ENCODE measurements around the gene ARSI. TPM values are rescaled to one million over a fixed set of nuclear protein-coding genes. Genes with fewer than 3 reads are reported as not detected.

ARSI gene
- polyA plus RNA-seq, 2 donors: 0.77 to 1.6 TPM

DNA sequence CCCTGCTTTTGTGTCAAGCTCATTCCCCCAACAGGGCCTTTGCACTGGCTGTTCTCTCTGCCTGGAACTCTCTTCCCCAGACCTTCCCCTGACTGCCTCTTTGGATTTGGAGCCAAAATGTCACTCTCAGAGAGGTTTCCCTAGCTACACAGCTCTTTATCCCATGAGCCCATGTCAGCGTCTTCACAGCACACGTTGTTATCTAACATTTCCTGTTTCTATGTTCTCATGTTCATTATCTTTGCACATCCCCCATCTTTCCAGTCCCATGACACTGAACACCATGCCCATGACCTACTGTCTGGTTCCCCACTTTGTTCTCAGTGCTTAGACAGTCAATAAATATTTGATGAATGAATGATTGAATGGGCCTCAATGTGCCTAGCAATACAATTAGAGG is 26.3 kb upstream of the ARSI start:
- H3K9me3 ChIP-seq (ENCODE audit: control insufficient read depth in 2 of 2, insufficient read depth in 1 of 2, low read depth in 1 of 2, low read length in 1 of 2): no peaks in the 10 kb centered on the region
- H3K27me3 ChIP-seq (ENCODE audit: control insufficient read depth in 1 of 2, insufficient read depth in 2 of 2, low read length in 2 of 2): no peaks in the 10 kb centered on the region
- H3K36me3 ChIP-seq (ENCODE audit: control insufficient read depth in 2 of 2, insufficient read depth in 2 of 2, low read length in 1 of 2): no peaks in the 10 kb centered on the region
- H3K27ac ChIP-seq (ENCODE audit: low read depth in 2 of 2, low read length in 1 of 2): no peak overlapping the region
- no peaks in the 10 kb centered on the region for H3K4me1 ChIP-seq (ENCODE audit: control insufficient read depth in 2 of 2, insufficient read depth in 2 of 2, low read length in 1 of 2)
- 63 to 77% methylated on average over 2 of the region's 2 CpGs for WGBS, 2 donors
- no peak overlapping the region for H3K4me3 ChIP-seq (ENCODE audit: low read depth in 1 of 2, low read length in 2 of 2)

DNA sequence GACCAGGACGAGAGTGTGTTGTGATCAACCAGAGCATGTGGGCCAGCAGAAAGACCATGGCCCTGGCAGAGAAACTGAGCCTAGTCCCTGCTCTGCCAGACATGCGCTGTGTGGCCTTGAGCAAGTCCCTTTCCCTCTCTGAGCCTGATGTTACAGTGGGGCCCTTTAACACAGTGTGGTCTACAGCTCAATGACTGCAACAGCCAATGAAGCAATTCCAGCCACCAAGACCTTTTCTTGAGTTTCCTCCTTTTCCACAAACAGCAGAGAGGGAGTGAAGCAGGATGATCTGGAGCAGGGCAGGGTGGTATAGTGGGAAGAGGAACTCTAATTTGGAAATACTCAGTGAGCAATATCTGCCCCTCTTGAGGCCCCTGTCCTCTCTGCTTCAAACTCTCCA is 25.8 kb upstream of the ARSI start:
- WGBS, 2 donors: 88 to 96% methylated on average over 2 of the region's 2 CpGs
- H3K4me3 ChIP-seq (ENCODE audit: low read depth in 1 of 2, low read length in 2 of 2): no peak overlapping the region
- no peaks in the 10 kb centered on the region for H3K9me3 ChIP-seq (ENCODE audit: control insufficient read depth in 2 of 2, insufficient read depth in 1 of 2, low read depth in 1 of 2, low read length in 1 of 2)
- H3K27ac ChIP-seq (ENCODE audit: low read depth in 2 of 2, low read length in 1 of 2): no peak overlapping the region
- H3K36me3 ChIP-seq (ENCODE audit: control insufficient read depth in 2 of 2, insufficient read depth in 2 of 2, low read length in 1 of 2): no peaks in the 10 kb centered on the region
- no peaks in the 10 kb centered on the region for H3K4me1 ChIP-seq (ENCODE audit: control insufficient read depth in 2 of 2, insufficient read depth in 2 of 2, low read length in 1 of 2)
- H3K27me3 ChIP-seq (ENCODE audit: control insufficient read depth in 1 of 2, insufficient read depth in 2 of 2, low read length in 2 of 2): no peaks in the 10 kb centered on the region

DNA sequence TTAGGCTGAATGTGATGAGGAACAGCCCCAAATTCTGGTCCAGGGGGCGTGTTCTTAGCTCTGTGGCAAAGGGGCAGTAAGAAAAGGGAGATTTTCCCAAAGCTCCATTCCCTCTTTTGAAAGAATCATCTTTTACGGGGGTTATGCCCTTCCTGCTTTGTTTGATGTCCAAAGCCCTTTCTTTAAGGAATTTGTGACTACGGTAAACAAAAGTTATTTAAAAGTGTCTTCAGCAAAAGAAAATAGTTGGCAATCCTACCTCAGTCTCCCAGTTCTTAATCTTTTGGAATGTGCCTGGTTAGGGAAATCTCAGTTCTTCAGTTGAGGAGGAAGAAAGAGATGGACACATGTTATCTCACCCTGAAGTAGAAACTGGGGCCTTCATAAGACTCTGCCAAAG is 24.4 kb upstream of the ARSI start:
- Histone ChIP-seq H3K27ac (ENCODE audit: low read depth in 2 of 2, low read length in 1 of 2) (no peak overlapping the region), H3K9me3 (ENCODE audit: control insufficient read depth in 2 of 2, insufficient read depth in 1 of 2, low read depth in 1 of 2, low read length in 1 of 2) (no peaks in the 10 kb centered on the region), H3K4me1 (ENCODE audit: control insufficient read depth in 2 of 2, insufficient read depth in 2 of 2, low read length in 1 of 2) (no peaks in the 10 kb centered on the region), H3K4me3 (ENCODE audit: low read depth in 1 of 2, low read length in 2 of 2) (no peak overlapping the region), H3K27me3 (ENCODE audit: control insufficient read depth in 1 of 2, insufficient read depth in 2 of 2, low read length in 2 of 2) (no peaks in the 10 kb centered on the region), H3K36me3 (ENCODE audit: control insufficient read depth in 2 of 2, insufficient read depth in 2 of 2, low read length in 1 of 2) (no peaks in the 10 kb centered on the region)
- 68 to 70% methylated on average over 3 of the region's 3 CpGs for WGBS, 2 donors

DNA sequence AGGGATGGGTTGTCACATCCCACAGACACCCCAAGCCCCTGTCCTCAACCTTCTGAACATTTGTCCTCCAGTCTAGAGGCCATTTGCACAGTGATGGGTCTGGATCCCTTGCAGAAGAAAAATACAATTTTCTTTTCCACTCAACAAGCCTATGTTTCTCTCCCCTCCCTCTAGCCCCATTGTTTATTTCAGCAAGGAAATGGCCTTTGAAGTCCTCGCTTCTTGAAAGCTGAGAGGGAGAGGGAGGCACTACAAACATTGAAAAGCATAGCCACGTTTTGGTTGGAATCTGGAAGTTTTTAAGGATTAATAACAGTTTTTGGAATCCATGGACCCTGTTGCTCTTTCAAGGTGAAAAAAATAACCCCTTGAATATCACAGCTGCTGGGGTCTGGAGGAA is 24.0 kb upstream of the ARSI start:
- no peaks in the 10 kb centered on the region for H3K4me1 ChIP-seq (ENCODE audit: control insufficient read depth in 2 of 2, insufficient read depth in 2 of 2, low read length in 1 of 2)

DNA sequence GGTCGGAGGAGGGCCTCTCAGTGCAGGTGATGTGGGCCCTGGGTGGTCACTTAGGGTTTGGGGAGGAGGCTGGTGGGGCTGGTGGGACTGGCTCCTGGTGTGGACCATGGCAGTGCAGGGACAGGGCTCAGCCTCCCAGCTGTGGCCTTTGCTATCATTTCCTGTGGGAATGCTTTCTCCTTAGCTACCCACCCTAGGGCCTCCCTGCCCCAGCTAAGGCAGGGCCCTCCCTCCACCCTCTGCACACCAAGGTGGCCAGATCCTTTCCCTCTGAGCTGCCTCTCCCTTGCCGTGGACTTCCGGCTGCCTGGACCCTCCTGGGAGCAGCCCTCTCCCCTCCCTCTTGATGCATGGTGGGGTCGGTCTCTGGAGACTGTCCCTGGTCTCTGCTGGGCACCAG is 22.7 kb upstream of the ARSI start:
- peaks cover 0 to 3% of the 10 kb centered on the region in 2 donors for H3K4me1 ChIP-seq (ENCODE audit: control insufficient read depth in 2 of 2, insufficient read depth in 2 of 2, low read length in 1 of 2)
- no peak overlapping the region for H3K4me3 ChIP-seq (ENCODE audit: low read depth in 1 of 2, low read length in 2 of 2)
- H3K9me3 ChIP-seq (ENCODE audit: control insufficient read depth in 2 of 2, insufficient read depth in 1 of 2, low read depth in 1 of 2, low read length in 1 of 2): no peaks in the 10 kb centered on the region
- no peak overlapping the region for H3K27ac ChIP-seq (ENCODE audit: low read depth in 2 of 2, low read length in 1 of 2)
- H3K36me3 ChIP-seq (ENCODE audit: control insufficient read depth in 2 of 2, insufficient read depth in 2 of 2, low read length in 1 of 2): no peaks in the 10 kb centered on the region
- WGBS, 2 donors: 81 to 84% methylated on average over 4 of the region's 4 CpGs
- H3K27me3 ChIP-seq (ENCODE audit: control insufficient read depth in 1 of 2, insufficient read depth in 2 of 2, low read length in 2 of 2): no peaks in the 10 kb centered on the region

More for the DNA sequence above, 24.0 kb upstream of the ARSI start:
- H3K4me3 ChIP-seq (ENCODE audit: low read depth in 1 of 2, low read length in 2 of 2): no peak overlapping the region
- no peaks in the 10 kb centered on the region for H3K27me3 ChIP-seq (ENCODE audit: control insufficient read depth in 1 of 2, insufficient read depth in 2 of 2, low read length in 2 of 2)
- H3K9me3 ChIP-seq (ENCODE audit: control insufficient read depth in 2 of 2, insufficient read depth in 1 of 2, low read depth in 1 of 2, low read length in 1 of 2): no peaks in the 10 kb centered on the region
- no peaks in the 10 kb centered on the region for H3K36me3 ChIP-seq (ENCODE audit: control insufficient read depth in 2 of 2, insufficient read depth in 2 of 2, low read length in 1 of 2)
- 45 to 48% methylated on average over 2 of the region's 2 CpGs for WGBS, 2 donors
- no peak overlapping the region for H3K27ac ChIP-seq (ENCODE audit: low read depth in 2 of 2, low read length in 1 of 2)

DNA sequence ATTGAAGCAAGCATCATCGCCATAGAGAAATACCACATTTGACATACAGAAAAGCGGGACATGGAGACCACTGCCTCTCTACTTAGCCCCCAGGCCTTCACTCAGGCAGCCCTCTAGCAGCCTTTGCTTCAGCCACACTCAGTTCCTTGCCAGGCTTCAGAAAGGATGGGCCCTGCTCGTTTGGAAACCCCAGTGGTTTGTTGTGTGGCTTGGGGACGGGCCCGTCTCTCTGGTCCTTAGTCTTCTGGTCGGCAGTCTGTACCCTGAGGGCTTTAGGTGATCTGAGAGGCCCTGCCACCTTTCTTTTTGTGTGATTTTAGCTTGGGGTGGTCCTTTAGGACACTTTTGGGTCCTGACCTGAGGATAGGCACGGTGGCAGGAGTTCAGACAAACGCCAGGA is 21.1 kb upstream of the ARSI start:
- Histone ChIP-seq H3K4me1 (ENCODE audit: control insufficient read depth in 2 of 2, insufficient read depth in 2 of 2, low read length in 1 of 2) (peaks cover 0 to 10% of the 10 kb centered on the region in 2 donors), H3K4me3 (ENCODE audit: low read depth in 1 of 2, low read length in 2 of 2) (no peak overlapping the region), H3K9me3 (ENCODE audit: control insufficient read depth in 2 of 2, insufficient read depth in 1 of 2, low read depth in 1 of 2, low read length in 1 of 2) (no peaks in the 10 kb centered on the region), H3K27ac (ENCODE audit: low read depth in 2 of 2, low read length in 1 of 2) (no peak overlapping the region), H3K36me3 (ENCODE audit: control insufficient read depth in 2 of 2, insufficient read depth in 2 of 2, low read length in 1 of 2) (no peaks in the 10 kb centered on the region), H3K27me3 (ENCODE audit: control insufficient read depth in 1 of 2, insufficient read depth in 2 of 2, low read length in 2 of 2) (no peaks in the 10 kb centered on the region)
- 63 to 73% methylated on average over 8 of the region's 8 CpGs for WGBS, 2 donors

DNA sequence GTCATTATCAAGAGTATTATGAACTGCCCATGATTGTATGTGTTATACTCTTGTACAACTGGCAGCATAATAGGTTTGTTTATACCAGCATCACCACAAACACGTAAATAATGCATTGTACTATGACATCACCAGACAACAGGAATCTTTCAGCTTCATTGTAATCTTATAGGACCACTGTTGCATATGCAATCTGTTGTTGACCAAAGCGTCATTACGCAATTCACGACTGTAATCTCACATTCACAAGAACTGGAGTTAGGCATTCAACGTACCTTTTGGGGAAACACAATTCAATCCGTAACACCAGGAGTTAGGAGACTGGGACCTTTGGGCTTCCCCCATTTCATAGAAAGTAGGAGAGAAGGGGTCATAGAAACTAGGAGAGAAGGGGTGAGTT is 20.4 kb upstream of the ARSI start:
- Histone ChIP-seq H3K36me3 (ENCODE audit: control insufficient read depth in 2 of 2, insufficient read depth in 2 of 2, low read length in 1 of 2) (no peaks in the 10 kb centered on the region), H3K9me3 (ENCODE audit: control insufficient read depth in 2 of 2, insufficient read depth in 1 of 2, low read depth in 1 of 2, low read length in 1 of 2) (no peaks in the 10 kb centered on the region), H3K4me1 (ENCODE audit: control insufficient read depth in 2 of 2, insufficient read depth in 2 of 2, low read length in 1 of 2) (peaks cover 0 to 14% of the 10 kb centered on the region in 2 donors), H3K4me3 (ENCODE audit: low read depth in 1 of 2, low read length in 2 of 2) (no peak overlapping the region), H3K27me3 (ENCODE audit: control insufficient read depth in 1 of 2, insufficient read depth in 2 of 2, low read length in 2 of 2) (no peaks in the 10 kb centered on the region), H3K27ac (ENCODE audit: low read depth in 2 of 2, low read length in 1 of 2) (no peak overlapping the region)
- 86 to 92% methylated on average over 6 of the region's 6 CpGs for WGBS, 2 donors

DNA sequence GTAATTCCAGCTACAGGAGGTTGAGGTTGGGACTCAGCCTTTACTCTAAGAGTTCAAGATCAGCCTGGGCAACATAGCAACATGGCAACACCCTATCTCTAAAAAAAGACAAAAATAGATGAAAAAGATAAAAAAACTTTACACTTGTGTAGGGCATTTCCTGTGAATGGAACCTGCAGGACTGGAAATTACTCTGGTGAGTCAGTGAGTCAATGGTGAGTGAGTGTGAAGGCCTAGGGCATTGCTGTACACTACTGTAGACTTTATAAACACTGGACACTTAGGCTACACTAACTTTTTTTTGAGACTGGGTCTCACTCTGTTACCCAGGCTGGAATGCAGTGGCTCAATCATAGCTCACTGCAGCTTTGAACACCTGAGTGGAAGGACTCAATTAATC is 19.5 kb upstream of the ARSI start:
- H3K27ac ChIP-seq (ENCODE audit: low read depth in 2 of 2, low read length in 1 of 2): no peak overlapping the region
- no peaks in the 10 kb centered on the region for H3K9me3 ChIP-seq (ENCODE audit: control insufficient read depth in 2 of 2, insufficient read depth in 1 of 2, low read depth in 1 of 2, low read length in 1 of 2)
- no peaks in the 10 kb centered on the region for H3K36me3 ChIP-seq (ENCODE audit: control insufficient read depth in 2 of 2, insufficient read depth in 2 of 2, low read length in 1 of 2)
- peaks cover 0 to 16% of the 10 kb centered on the region in 2 donors for H3K4me1 ChIP-seq (ENCODE audit: control insufficient read depth in 2 of 2, insufficient read depth in 2 of 2, low read length in 1 of 2)
- H3K4me3 ChIP-seq (ENCODE audit: low read depth in 1 of 2, low read length in 2 of 2): no peak overlapping the region
- H3K27me3 ChIP-seq (ENCODE audit: control insufficient read depth in 1 of 2, insufficient read depth in 2 of 2, low read length in 2 of 2): no peaks in the 10 kb centered on the region

DNA sequence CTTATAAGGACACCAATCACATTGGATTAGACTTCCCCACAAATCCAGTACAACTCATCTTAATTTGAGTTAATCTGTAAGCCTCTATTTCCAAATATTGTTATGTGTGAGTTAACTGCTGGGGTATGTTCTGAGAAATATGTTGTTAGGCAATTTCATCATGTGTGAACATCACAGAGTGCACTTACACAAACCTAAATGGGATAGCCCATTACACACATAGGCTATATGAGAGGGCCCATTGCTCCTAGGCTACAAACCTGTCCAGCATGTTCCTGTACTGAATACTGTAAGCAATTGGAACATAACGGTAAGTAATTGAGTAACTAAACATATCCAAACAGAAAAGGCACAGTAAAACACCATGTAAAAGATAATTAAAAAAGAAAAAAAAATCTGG is 19.1 kb upstream of the ARSI start:
- H3K27me3 ChIP-seq (ENCODE audit: control insufficient read depth in 1 of 2, insufficient read depth in 2 of 2, low read length in 2 of 2): no peaks in the 10 kb centered on the region

DNA sequence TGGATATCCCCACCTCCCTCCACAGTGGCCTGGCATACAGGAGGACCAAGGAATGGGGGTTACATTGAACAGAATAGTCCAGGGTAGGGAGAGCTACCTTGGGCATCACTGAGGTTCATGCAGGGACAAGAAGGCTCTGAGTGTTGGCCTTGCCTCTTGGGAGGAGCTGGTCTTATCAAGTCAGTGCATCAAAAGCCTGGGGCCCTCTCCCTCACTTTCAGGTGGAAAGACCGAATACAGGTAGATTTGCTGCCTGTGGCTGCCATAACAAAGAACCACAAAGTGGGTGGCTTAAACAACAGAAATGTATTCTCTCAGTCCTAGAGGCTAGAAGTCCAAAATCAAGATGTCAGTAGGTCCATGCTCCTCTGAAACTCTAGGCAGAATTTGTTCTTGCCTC is 18.5 kb upstream of the ARSI start:
- H3K9me3 ChIP-seq (ENCODE audit: control insufficient read depth in 2 of 2, insufficient read depth in 1 of 2, low read depth in 1 of 2, low read length in 1 of 2): no peaks in the 10 kb centered on the region

More for the DNA sequence above, 19.1 kb upstream of the ARSI start:
- Histone ChIP-seq H3K9me3 (ENCODE audit: control insufficient read depth in 2 of 2, insufficient read depth in 1 of 2, low read depth in 1 of 2, low read length in 1 of 2) (no peaks in the 10 kb centered on the region), H3K36me3 (ENCODE audit: control insufficient read depth in 2 of 2, insufficient read depth in 2 of 2, low read length in 1 of 2) (no peaks in the 10 kb centered on the region), H3K4me1 (ENCODE audit: control insufficient read depth in 2 of 2, insufficient read depth in 2 of 2, low read length in 1 of 2) (peaks cover 0 to 17% of the 10 kb centered on the region in 2 donors), H3K27ac (ENCODE audit: low read depth in 2 of 2, low read length in 1 of 2) (no peak overlapping the region), H3K4me3 (ENCODE audit: low read depth in 1 of 2, low read length in 2 of 2) (no peak overlapping the region)
- 71 to 86% methylated on average over 1 of the region's 1 CpG for WGBS, 2 donors

More for the DNA sequence above, 18.5 kb upstream of the ARSI start:
- no peak overlapping the region for H3K27ac ChIP-seq (ENCODE audit: low read depth in 2 of 2, low read length in 1 of 2)
- no peaks in the 10 kb centered on the region for H3K36me3 ChIP-seq (ENCODE audit: control insufficient read depth in 2 of 2, insufficient read depth in 2 of 2, low read length in 1 of 2)
- H3K27me3 ChIP-seq (ENCODE audit: control insufficient read depth in 1 of 2, insufficient read depth in 2 of 2, low read length in 2 of 2): no peaks in the 10 kb centered on the region
- no peak overlapping the region for H3K4me3 ChIP-seq (ENCODE audit: low read depth in 1 of 2, low read length in 2 of 2)
- 84 to 100% methylated on average over 1 of the region's 1 CpG for WGBS, 2 donors
- peaks cover 0 to 17% of the 10 kb centered on the region in 2 donors for H3K4me1 ChIP-seq (ENCODE audit: control insufficient read depth in 2 of 2, insufficient read depth in 2 of 2, low read length in 1 of 2)

All from esophagus (tissue), 2 donors.